ENCODE data around the gene MAT2B. TPM values are rescaled to one million over a fixed set of nuclear protein-coding genes. Genes with fewer than 3 reads are reported as not detected.

Gene MAT2B
- total RNA-seq = 38.9 and 61.6 TPM in 2 replicates

DNA sequence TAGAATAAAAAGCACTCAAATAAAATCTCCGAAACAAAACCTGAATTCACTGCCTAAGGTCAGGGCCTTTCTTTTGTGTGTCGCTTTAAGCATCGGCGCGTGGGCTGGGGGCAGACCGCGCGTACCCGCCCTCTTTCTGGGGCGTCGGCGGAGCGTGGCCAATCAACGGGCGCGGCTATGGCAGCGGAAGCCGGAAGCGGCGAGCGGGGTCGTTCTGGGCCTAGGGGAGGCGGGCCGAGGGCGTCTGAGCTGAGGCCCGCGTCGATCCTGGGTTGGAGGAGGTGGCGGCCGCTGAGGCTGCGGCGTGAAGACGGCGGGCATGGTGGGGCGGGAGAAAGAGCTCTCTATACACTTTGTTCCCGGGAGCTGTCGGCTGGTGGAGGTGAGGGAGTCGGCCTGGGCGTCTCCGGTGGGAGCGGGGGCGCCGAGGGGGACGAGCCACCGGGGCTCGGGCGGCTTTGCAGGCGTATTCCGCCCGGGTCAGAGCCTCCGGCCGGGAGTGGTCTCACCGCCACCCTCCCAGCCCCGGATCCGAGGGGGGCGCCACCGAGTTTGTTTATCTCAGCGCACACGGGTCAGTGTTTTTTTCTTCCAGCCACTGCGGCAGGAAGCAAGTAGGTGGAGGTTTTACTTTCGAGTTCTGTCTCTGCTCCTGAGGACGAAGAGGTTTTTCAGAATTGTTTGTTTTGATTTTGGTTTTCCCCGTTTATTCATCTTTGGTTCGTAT is at the start of gene MAT2B:
Gene MAT2B, plus strand, starts transcription at position 252 of the 727 bp plus-strand sequence. Its CDS starts 68 bp downstream, at position 320.

DNA sequence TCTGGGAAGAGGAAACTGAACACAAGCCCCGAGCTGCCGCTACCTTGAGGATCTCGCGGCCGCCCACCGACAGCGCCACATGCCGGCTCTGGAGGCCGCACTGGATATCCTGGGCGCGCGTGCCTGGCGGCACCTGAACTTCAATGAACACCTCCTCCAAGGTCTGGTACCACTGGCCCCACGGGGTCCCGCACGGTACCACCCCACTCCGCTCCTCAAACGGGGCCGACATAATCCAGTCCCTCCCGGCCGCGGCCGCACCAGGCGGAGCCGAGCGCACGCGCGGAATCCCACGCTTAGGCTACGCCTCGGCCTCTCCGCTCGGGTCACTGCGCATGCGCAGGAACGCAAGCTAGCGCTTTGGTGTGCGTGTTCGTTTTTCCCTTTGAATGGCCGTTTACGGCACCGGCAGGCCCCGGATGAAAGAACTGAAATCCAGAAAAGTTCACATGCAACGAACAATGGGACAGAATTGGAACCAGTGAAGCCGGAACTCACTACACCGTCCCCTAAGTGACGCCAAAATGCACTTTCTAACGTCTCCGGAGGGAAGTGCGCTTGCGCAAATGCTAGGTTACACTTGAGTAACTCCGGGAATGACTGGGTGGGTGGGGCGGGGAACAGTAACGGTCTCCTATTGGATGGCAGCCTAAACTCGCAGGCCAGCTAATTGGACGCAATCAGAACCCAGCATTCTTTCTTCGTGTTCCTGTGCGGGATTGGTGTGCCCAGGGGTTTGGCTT is 45.4 kb upstream of the MAT2B start, which contains the start of gene NUDCD2:
Gene NUDCD2, minus strand, starts transcription at position 284 of the 743 bp plus-strand sequence. Its CDS starts 52 bp downstream, at position 232.

DNA sequence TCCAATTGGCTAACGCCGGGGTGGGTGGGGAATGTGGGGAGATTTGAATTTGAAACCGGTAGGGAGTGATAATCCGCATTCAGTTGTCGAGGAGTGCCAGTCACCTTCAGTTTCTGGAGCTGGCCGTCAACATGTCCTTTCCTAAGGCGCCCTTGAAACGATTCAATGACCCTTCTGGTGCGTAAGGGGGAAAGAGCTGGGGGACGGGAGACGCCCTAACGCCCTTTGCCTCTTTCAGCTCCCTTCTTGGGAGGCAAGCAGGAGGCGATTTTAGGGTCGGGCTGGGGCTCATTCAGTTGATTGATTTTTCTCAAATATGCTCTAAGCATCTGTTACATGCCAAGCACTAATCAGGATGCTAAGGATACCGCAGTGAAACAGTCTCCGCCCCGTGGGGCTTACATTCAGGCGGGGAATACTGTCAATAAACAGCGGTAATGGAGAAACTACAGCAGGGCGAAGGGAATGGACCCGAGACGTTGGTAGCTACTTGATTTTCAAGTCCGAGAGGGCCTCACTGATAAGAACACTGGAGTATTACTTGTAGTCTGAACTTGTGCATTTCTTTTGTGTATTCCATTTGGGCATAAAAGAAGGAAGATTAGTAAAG is 44.8 kb upstream of the MAT2B start, which contains the start of gene HMMR:
Gene HMMR, plus strand, starts transcription at position 71 of the 610 bp plus-strand sequence. Its CDS starts 61 bp downstream, at position 132.

Other genes with a start within 250 kb of the MAT2B start
- gene CCNG1, start 68.0 kb upstream of the MAT2B start, total RNA-seq = 166 and 222 TPM in 2 replicates
- 4.1 and 4.3 TPM in 2 replicates for gene NUDCD2, start 45.5 kb upstream of the MAT2B start, total RNA-seq
- 3.6 and 12.8 TPM in 2 replicates for gene HMMR, start 45.0 kb upstream of the MAT2B start, total RNA-seq

Measured in smooth muscle cell of the pulmonary artery (primary cell).